H9 (cell line): ENCODE data around the gene ANK2. TPM values are rescaled to one million over a fixed set of nuclear protein-coding genes. Genes with fewer than 3 reads are reported as not detected.

Experiments used
- DNase-seq: peaks from one replicate; pipeline ENCODE4 v3.0.0-alpha.2; 2017
- H2AFZ ChIP-seq: one replicate; pipeline ENCODE4 v1.6.1; 2013; ENCODE audit warnings: mild to moderate bottlenecking, low read length, control low read depth, moderate library complexity
- H2AK5ac ChIP-seq: 2 replicates; pipeline ENCODE4 v1.6.1; 2013; ENCODE audit warnings: low read length, control low read depth, mixed read lengths; ENCODE audit not compliant: insufficient read length
- H2BK120ac ChIP-seq: one replicate; pipeline ENCODE4 v1.6.1; 2013; ENCODE audit warnings: low read depth, mild to moderate bottlenecking, low read length, control low read depth, inconsistent platforms; ENCODE audit not compliant: poor library complexity, severe bottlenecking
- H2BK12ac ChIP-seq: 2 replicates; pipeline ENCODE4 v1.6.1; 2013; ENCODE audit warnings: low read length, control low read depth, mixed read lengths, low read depth; ENCODE audit not compliant: insufficient read length
- H2BK15ac ChIP-seq: 2 replicates; pipeline ENCODE4 v1.6.1; 2013; ENCODE audit warnings: low read depth, low read length, control low read depth
- H2BK20ac ChIP-seq: one replicate; pipeline ENCODE4 v1.6.1; 2013; ENCODE audit warnings: low read depth, mild to moderate bottlenecking, low read length, control low read depth, inconsistent platforms; ENCODE audit not compliant: poor library complexity, severe bottlenecking
- H2BK5ac ChIP-seq: 2 replicates; pipeline ENCODE4 v1.6.1; 2013; ENCODE audit warnings: low read length, control low read depth, mixed read lengths; ENCODE audit not compliant: insufficient read length
- H3K14ac ChIP-seq: 2 replicates; pipeline ENCODE4 v1.6.1; 2013; ENCODE audit warnings: low read length, control low read depth; ENCODE audit not compliant: insufficient read depth
- H3K18ac ChIP-seq: 2 replicates; pipeline ENCODE4 v1.6.1; 2013; ENCODE audit warnings: low read depth, mild to moderate bottlenecking, mixed read lengths, low read length, control low read depth; ENCODE audit not compliant: insufficient read length
- H3K23ac ChIP-seq: 2 replicates; pipeline ENCODE4 v1.6.1; 2013; ENCODE audit warnings: low read length, control low read depth, mixed read lengths, low read depth; ENCODE audit not compliant: insufficient read length
- H3K23me2 ChIP-seq: 2 replicates; pipeline ENCODE4 v1.6.1; 2013; ENCODE audit warnings: low read depth, mild to moderate bottlenecking, mixed read lengths, low read length, control low read depth; ENCODE audit not compliant: insufficient read length, poor library complexity, severe bottlenecking
- H3K27ac ChIP-seq: 2 replicates; pipeline ENCODE4 v1.5.1; 2013; ENCODE audit warnings: low read length, control low read depth, mixed read lengths, low read depth; ENCODE audit not compliant: insufficient read length
- H3K27me3 ChIP-seq: 2 replicates; pipeline ENCODE4 v1.6.1; 2013; ENCODE audit warnings: low read length, control low read depth, inconsistent platforms; ENCODE audit not compliant: insufficient read depth
- H3K4ac ChIP-seq: 2 replicates; pipeline ENCODE4 v1.6.1; 2013; ENCODE audit warnings: low read depth, mild to moderate bottlenecking, control low read depth, inconsistent platforms, low read length, moderate library complexity
- H3K4me1 ChIP-seq: 2 replicates; pipeline ENCODE4 v1.6.1; 2013; ENCODE audit warnings: low read length, control low read depth, inconsistent platforms; ENCODE audit not compliant: insufficient read depth
- H3K4me2 ChIP-seq: 2 replicates; pipeline ENCODE4 v1.6.1; 2013; ENCODE audit warnings: low read length, control low read depth, mixed read lengths; ENCODE audit not compliant: insufficient read length, insufficient read depth
- H3K56ac ChIP-seq: 2 replicates; pipeline ENCODE4 v1.6.1; 2013; ENCODE audit warnings: low read depth, mild to moderate bottlenecking, mixed read lengths, low read length, control low read depth; ENCODE audit not compliant: insufficient read length
- H3K79me1 ChIP-seq: 2 replicates; pipeline ENCODE4 v1.6.1; 2013; ENCODE audit warnings: low read depth, mild to moderate bottlenecking, moderate library complexity, low read length, control low read depth, inconsistent platforms; ENCODE audit not compliant: insufficient read depth, poor library complexity, severe bottlenecking
- H3K79me2 ChIP-seq: 2 replicates; pipeline ENCODE4 v1.6.1; 2013; ENCODE audit warnings: low read length, control low read depth, inconsistent platforms; ENCODE audit not compliant: insufficient read depth
- H3K9ac ChIP-seq: 2 replicates; pipeline ENCODE4 v1.6.1; 2013; ENCODE audit warnings: low read length, control low read depth, mixed read lengths; ENCODE audit not compliant: insufficient read length; ENCODE audit errors: extremely low read depth
- H3K9me3 ChIP-seq: one replicate; pipeline ENCODE4 v1.6.1; 2013; ENCODE audit warnings: low read depth, low read length, inconsistent platforms; ENCODE audit not compliant: control insufficient read depth
- H3T11ph ChIP-seq: one replicate; pipeline ENCODE4 v1.6.1; 2013; ENCODE audit warnings: mild to moderate bottlenecking, low read length, control low read depth, inconsistent platforms
- H4K20me1 ChIP-seq: one replicate; pipeline ENCODE4 v1.6.1; 2013; ENCODE audit not compliant: control insufficient read depth, insufficient read length, insufficient read depth
- H4K5ac ChIP-seq: 2 replicates; pipeline ENCODE4 v1.6.1; 2013; ENCODE audit warnings: low read depth, mild to moderate bottlenecking, mixed read lengths, low read length, control low read depth; ENCODE audit not compliant: insufficient read length
- H4K8ac ChIP-seq: replicated peaks from 2 replicates; pipeline ENCODE4 v1.6.1; 2013; ENCODE audit warnings: low read length, control low read depth, mixed read lengths, low read depth; ENCODE audit not compliant: insufficient read length
- H4K91ac ChIP-seq: 2 replicates; pipeline ENCODE4 v1.6.1; 2013; ENCODE audit warnings: low read depth, mild to moderate bottlenecking, moderate library complexity, mixed read lengths, low read length, control low read depth; ENCODE audit not compliant: insufficient read length
- H3K27ac Mint-ChIP-seq, 3 experiments: 2 replicates in 2 of 3; 3 replicates in 1 of 3; pipeline ENCODE4 v1.8.0; 2020 to 2021; ENCODE audit warnings: mixed read lengths in 3 of 3, mild to moderate bottlenecking in 1 of 3, moderate library complexity in 1 of 3
- H3K27me3 Mint-ChIP-seq: 2 replicates; pipeline ENCODE4 v1.8.0; 2021; ENCODE audit warnings: low read depth, mild to moderate bottlenecking, moderate library complexity, mixed read lengths
- H3K36me3 Mint-ChIP-seq, 3 experiments: 2 replicates in 2 of 3; 3 replicates in 1 of 3; pipeline ENCODE4 v1.8.0; 2020 to 2021; ENCODE audit warnings: low read depth in 3 of 3, mixed read lengths in 3 of 3; ENCODE audit not compliant: insufficient read depth in 1 of 3
- H3K4me1 Mint-ChIP-seq, 2 experiments: 2 replicates each; pipeline ENCODE4 v1.8.0; 2020; ENCODE audit warnings: mixed read lengths in 2 of 2
- H3K4me3 Mint-ChIP-seq, 2 experiments: 2 replicates in 1 of 2; 3 replicates in 1 of 2; pipeline ENCODE4 v1.8.0; 2020 to 2021; ENCODE audit warnings: mild to moderate bottlenecking in 2 of 2, mixed read lengths in 2 of 2, moderate library complexity in 1 of 2
- H3K9me3 Mint-ChIP-seq, 2 experiments: 2 replicates in 1 of 2; 3 replicates in 1 of 2; pipeline ENCODE4 v1.8.0; 2020; ENCODE audit warnings: mild to moderate bottlenecking in 2 of 2, mixed read lengths in 2 of 2, moderate library complexity in 1 of 2
- WGBS: extraction: QIAGEN DNeasy Blood & Tissue Kit; methylation state at CpG from one replicate; pipeline ENCODE4 v1.1.7; 2013; ENCODE audit warnings: missing lambda C conversion rate, low lambda C conversion rate, mixed read lengths; ENCODE audit not compliant: insufficient read length; ENCODE audit errors: extremely low coverage; 5-methylcytosine and 5-hydroxymethylcytosine counted together
- total RNA-seq: library from RNA; stranded (reverse); gene quantifications from 2 replicates; pipeline ENCODE4 v1.2.1, GENCODE V29; 2021
- TF ChIP-seq, protein P1 (sequence below): fragments of 200-600 bp; sonication (generic); conservative IDR thresholded peaks from 3 replicates; pipeline ENCODE4 v1.8.0; 2021; ENCODE audit warnings: antibody characterized with exemption, mild to moderate bottlenecking

The ANK2 gene
- total RNA-seq, 1 experiment from 2014 or later = 36.8 TPM

DNA sequence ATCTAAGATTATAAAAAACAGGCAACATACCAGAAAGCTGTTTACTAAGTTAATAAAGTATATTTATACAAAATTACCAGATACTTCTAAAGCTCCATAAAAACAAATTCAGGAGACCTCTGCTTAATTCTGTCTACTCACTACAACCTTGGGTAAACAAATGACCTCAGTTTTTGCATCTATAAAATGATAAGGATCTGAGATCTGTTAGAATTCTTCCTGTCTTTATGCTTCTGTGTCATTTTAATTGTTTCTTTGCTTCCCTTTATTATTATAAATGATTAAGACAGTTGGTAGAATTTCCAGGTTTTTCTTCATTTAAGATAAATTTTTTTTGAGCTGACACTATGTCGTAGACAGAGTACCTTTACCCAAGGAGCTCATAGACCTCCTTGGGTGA is 76.0 kb downstream of the ANK2 start:
- Histone ChIP-seq H3K23me2 (no peaks in the 10 kb centered on the region), H3K18ac (no peak overlapping the region), H2BK15ac (no peak overlapping the region), H2BK5ac (no peak overlapping the region), H3K4me2 (no peak overlapping the region), H2AK5ac (no peak overlapping the region), H4K5ac (no peak overlapping the region), H3K27me3 (no peaks in the 10 kb centered on the region), H3K56ac (no peak overlapping the region), H3K27ac (no peak overlapping the region), H3K79me2 (no peaks in the 10 kb centered on the region; the same call in 1 of the 2 replicates), H3K14ac (no peak overlapping the region), H3T11ph (no peak overlapping the region), H3K4ac (no peak overlapping the region), H2AFZ (no peak overlapping the region), H4K20me1 (no peaks in the 10 kb centered on the region), H2BK12ac (no peak overlapping the region), H3K9ac (no peak overlapping the region), H2BK120ac (no peak overlapping the region), H4K91ac (no peak overlapping the region), H3K9me3 (no peaks in the 10 kb centered on the region), H2BK20ac (no peak overlapping the region), H3K4me1 (no peaks in the 10 kb centered on the region), H4K8ac (no peak overlapping the region), H3K23ac (no peak overlapping the region), H3K79me1 (no peaks in the 10 kb centered on the region)
- Mint-ChIP-seq H3K27ac (no peak overlapping the region), H3K4me1 (no peaks in the 10 kb centered on the region), H3K9me3 (no peaks in the 10 kb centered on the region), H3K4me3 (no peak overlapping the region), H3K27me3 (no peaks in the 10 kb centered on the region), H3K36me3 (no peaks in the 10 kb centered on the region; a peak in 1 of 7 replicates)
- no CpG with 5 or more reads among the region's 1 CpG for WGBS
- TF ChIP-seq, protein P1, sequence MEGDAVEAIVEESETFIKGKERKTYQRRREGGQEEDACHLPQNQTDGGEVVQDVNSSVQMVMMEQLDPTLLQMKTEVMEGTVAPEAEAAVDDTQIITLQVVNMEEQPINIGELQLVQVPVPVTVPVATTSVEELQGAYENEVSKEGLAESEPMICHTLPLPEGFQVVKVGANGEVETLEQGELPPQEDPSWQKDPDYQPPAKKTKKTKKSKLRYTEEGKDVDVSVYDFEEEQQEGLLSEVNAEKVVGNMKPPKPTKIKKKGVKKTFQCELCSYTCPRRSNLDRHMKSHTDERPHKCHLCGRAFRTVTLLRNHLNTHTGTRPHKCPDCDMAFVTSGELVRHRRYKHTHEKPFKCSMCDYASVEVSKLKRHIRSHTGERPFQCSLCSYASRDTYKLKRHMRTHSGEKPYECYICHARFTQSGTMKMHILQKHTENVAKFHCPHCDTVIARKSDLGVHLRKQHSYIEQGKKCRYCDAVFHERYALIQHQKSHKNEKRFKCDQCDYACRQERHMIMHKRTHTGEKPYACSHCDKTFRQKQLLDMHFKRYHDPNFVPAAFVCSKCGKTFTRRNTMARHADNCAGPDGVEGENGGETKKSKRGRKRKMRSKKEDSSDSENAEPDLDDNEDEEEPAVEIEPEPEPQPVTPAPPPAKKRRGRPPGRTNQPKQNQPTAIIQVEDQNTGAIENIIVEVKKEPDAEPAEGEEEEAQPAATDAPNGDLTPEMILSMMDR = no peak
- DNase-seq = no peak
